NOMO-1 treated with dmso at 0.1 percent for 144 hours (cell line): ENCODE measurements around the gene DLG2.
"Not testable (repeated sequence)": the region's sequence is repeated elsewhere in the genome, so short reads cannot be mapped to it uniquely, and the experiment has no call there.

Experiments
- DNase-seq: peaks from one replicate; lab custom pipeline; 2025; ENCODE audit not compliant: unreplicated experiment; lab: John Stamatoyannopoulos, UW

The DLG2 gene

GRCh38 chr11:83639995-83640758 lies 1987.0 kb downstream of the DLG2 start:
- no peak for DNase-seq

- no peak for DNase-seq
Measured at GRCh38 chr11:83635166-83635565, 1992.0 kb downstream of the DLG2 start.

DNA sequence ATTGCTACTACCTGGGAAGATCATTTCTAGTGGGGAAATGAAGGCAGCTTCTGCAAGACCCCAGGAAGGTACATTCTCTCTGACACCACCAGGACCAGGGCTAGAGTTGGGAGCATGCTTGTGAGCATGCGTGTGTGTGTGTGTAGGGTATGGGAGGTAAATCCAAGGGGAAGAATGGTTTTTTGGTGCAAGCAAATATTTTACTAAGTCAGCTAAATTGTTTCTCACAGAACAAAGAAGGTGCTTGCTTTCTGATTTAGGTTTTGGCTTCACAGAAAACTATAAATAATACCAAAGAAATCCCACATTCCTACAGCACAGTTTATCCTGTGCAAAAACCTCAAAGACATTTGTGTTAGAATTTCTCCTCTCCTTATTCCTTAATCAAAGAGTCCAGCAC lies 1996.9 kb downstream of the DLG2 start:
- no peak for DNase-seq

DNA sequence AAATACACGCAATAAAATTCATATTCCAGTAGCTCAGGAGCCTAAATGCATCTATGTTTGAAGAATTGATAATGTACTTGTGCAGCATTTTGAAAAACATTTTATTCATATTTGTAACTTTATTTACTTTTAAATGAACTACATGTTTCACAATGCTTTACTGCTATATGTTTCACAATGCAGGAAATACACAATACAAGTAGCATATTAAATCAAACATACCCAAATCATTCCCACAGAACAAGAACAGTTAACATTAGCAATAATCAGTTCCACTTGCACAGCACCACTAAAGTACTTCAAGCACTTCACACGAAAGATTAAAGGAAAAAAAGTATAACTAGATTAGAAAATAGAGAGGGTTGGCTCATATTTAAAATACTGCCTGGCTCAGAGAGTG lies 1997.4 kb downstream of the DLG2 start:
- DNase-seq, result no peak

GRCh38 chr11:83628622-83629355 lies 1998.4 kb downstream of the DLG2 start:
- no peak for DNase-seq

DNA sequence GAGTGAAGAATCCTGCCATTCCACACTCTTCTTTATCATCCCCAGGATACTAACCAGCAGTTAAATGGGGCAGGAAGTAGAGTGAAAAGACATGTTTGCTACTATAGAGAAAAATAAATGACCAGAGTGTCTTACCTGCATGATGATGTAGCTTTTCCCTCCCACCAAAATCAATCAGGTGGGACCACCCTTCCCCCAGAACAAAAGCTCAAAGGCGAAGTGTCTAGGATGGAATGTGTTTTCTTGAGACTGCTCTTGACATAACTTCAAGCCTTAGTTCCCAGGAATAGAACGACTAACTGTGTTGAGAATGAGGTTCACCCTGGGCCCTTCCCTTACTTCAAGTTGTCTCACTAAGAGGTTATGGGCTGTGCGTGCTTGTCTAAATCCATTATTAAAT lies 2001.8 kb downstream of the DLG2 start:
- no peak for DNase-seq

GRCh38 chr11:83617671-83618070 lies 2009.5 kb downstream of the DLG2 start:
- DNase-seq, result no peak

- DNase-seq, result no peak
Measured at GRCh38 chr11:83613767-83614121, 2013.4 kb downstream of the DLG2 start.

DNA sequence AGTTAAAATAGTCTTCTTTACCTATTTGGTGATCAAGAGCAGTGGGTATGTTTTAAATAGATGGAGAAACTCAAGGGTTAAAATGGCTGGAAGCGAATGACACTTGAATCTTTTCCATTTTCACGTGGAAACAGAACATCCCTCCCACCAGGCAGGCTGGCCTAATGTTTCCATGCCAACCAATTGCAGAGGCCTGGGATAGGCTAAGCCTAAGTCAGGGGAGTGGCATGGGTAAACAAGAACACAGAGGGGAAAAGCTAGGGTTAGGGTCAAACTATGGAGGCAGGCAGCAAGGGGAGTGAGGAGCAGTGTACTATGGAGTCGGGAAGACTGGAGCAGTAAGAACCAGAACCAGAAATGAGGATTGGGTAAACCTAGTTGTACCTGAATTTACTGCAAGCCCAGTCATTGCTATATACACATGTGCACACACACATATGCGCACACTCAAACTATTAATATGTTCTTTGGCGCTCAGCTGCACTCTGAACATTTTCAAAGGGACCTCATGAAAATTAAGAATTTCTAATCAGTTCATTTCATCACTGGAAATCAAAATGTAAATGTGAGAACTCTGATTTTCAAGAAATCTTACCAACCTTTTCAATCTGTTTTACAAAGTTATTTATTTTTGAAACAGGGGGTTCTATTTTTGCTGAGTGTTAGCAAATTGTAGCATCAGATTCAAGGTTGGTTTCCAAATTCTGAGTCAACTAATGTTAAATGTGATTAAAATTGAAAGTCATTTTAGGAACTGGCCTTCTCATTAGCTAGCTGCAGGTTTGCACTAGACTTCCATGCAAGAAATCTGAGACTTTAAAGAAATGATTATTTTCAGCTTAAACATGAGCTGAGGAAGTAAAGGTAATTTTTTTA lies 2014.0 kb downstream of the DLG2 start:
- DNase-seq, result no peak

DNA sequence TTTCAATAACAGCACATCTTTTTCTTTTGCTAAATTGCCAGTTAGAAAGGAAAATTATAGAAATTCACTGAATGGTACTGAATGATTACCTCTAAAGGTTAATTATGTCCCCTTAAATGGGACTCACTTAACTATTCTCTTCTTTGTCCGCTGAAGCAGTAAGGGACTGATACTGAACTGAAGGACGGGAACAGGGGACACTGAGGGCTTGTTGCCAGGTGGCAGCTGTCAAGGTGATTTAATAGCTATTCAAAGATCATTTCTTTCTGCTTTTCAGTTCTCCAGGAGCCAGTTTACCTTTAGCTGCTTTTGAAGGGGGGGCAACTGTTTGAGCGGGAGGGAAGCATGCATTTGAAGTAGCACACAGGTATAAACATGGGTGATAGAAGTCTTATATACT lies 2015.5 kb downstream of the DLG2 start:
- DNase-seq, result no peak

- no peak for DNase-seq
Measured at GRCh38 chr11:83611031-83611430, 2016.1 kb downstream of the DLG2 start.

- no peak for DNase-seq
Measured at GRCh38 chr11:83609191-83609590, 2018.0 kb downstream of the DLG2 start.

GRCh38 chr11:83608571-83608970 lies 2018.6 kb downstream of the DLG2 start:
- DNase-seq, result no peak

GRCh38 chr11:83601914-83602527 lies 2025.1 kb downstream of the DLG2 start:
- no peak for DNase-seq

- DNase-seq, result no peak
Measured at GRCh38 chr11:83601201-83601913, 2025.8 kb downstream of the DLG2 start.

DNA sequence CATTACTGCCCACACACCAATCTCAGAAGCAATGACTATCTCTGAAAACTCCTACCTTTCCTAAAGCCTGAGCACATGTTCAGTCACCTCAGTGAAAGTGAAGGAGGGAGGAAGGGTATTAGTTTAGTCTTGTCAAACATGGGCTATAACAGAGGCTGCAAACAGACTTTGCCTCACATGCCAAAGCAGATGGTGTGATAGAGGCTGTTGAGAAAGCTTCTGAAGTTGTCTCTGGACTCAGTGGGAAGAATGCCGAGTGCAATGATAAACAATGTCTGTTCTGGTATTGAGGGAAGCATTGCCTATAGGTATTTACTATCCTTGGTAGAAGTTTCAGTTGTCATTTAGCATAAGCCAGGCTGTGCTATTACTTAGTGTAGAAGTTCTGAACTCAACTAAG lies 2026.5 kb downstream of the DLG2 start:
- DNase-seq, result no peak

GRCh38 chr11:83599066-83599465 lies 2028.1 kb downstream of the DLG2 start:
- no peak for DNase-seq

GRCh38 chr11:83587797-83588196 lies 2039.3 kb downstream of the DLG2 start:
- DNase-seq, result not testable (repeated sequence)

- DNase-seq, result no peak
Measured at GRCh38 chr11:83583757-83584366, 2043.3 kb downstream of the DLG2 start.

DNA sequence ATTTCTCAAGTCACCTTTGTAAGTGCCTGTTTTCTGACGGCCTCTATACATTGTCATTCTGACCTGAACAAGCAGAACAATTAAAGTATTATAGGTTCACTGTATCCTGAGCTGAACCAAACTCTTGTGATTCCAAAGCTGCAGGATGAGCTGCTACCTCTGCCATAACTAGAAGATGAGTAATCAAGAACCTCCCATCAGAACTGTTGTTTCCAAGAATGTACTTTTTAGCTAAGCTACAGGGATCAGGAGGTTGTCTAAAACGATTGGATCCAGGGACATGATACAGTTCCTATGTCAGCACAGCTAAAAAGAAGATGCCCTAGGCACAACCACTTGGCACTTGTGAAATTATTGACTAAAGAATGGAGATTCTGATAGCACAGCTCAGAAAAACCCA lies 2052.6 kb downstream of the DLG2 start:
- DNase-seq, result no peak
